ENCODE measurements around the gene NRXN3. TPM values are rescaled to one million over a fixed set of nuclear protein-coding genes. Genes with fewer than 3 reads are reported as not detected.

Gene NRXN3
- total RNA-seq, 1 donor, result 2.5 TPM

DNA sequence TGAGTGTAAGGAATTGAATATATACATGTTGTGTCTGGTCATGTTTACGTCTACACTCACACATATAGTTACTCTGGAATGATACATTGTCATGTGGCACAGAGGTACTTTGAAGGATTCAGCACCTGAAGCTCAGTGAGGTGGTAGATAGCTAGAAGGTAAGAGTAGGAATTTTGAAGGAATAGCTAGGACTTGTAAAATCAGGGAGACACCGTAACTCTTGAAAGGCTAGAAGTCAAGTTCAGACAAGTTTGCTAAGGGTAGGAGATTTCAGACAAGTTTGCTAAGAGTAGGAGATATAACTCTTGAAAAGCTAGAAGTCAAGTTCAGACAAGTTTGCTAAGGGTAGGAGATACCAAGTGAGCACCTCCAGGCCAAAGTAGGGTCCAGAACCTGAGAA, 14.0 kb upstream of the NRXN3 start:
- no peak for TF ChIP-seq CTCF (IDR thresholded peaks at IDR 0.05; ENCODE audit: extremely low read depth, low read depth, low read length)
- H3K27ac ChIP-seq (ENCODE audit: low read depth, low read length), result no peak overlapping the region
- no peak overlapping the region for H3K4me3 ChIP-seq (ENCODE audit: insufficient read depth, low read length)
- no peak overlapping the region for H2AFZ ChIP-seq (ENCODE audit: low read length)
- H3K4me2 ChIP-seq (ENCODE audit: insufficient read depth, low read length), result no peak overlapping the region
- H3K4me1 ChIP-seq (ENCODE audit: insufficient read depth, low read length), result no peaks in the 10 kb centered on the region
- H3K36me3 ChIP-seq (ENCODE audit: insufficient read depth, low read length), result no peaks in the 10 kb centered on the region
- no peaks in the 10 kb centered on the region for H4K20me1 ChIP-seq (ENCODE audit: insufficient read depth, low read length)
- H3K79me2 ChIP-seq (ENCODE audit: insufficient read depth, low read length), result no peaks in the 10 kb centered on the region
- H3K27me3 ChIP-seq (ENCODE audit: insufficient read depth, low read length), result no peaks in the 10 kb centered on the region
- no peak for DNase-seq (ENCODE audit: insufficient read length, low spot score, missing footprints)
- H3K9me3 ChIP-seq (ENCODE audit: low read depth, low read length), result no peaks in the 10 kb centered on the region

DNA sequence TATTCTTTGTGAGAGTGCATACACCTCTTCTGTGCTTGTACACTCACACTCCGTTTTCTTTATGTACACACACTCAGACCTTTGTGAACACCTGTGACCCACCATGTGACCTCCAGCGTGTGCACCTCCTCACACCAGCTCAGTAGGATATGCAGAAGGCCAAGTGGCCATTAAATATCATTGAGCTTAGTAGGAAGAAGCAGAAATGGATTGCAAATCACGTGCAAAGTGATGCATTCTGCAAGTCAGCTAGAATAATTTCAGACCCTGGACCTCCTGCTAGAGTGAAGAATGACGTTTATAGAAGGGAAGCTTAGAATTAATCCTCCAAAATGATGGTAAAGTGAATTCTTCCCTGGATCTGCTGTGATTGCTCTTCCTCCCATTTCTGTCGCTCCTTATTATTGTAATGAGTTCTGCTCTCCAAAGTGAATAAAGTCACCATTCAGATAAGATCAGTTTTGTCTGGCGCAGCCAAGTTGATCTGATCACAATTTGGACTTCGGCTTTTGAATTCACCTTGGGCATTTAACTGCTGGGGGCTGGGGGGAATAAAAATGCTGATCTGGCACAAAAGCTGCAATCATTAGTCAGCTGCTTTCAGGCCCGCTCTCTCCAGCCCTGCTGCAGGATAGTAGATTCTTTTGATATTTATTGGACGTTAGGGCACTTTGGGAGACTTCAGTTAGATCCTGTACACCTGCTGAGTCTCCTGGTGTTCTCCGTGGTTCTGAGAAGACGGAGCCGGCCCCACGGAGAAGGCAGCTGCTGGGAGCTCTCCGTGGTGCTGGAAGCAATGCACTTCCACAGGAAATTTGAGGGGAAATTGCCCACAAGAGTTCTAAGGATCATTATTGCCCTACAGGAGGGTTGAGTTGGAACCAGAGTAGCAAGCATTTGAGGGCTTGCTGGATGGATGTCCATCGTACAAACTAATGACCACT, 12.4 kb upstream of the NRXN3 start:
- no peak overlapping the region for H3K4me3 ChIP-seq (ENCODE audit: insufficient read depth, low read length)
- TF ChIP-seq CTCF (IDR thresholded peaks at IDR 0.05; ENCODE audit: extremely low read depth, low read depth, low read length), result no peak
- H2AFZ ChIP-seq (ENCODE audit: low read length), result no peak overlapping the region

DNA sequence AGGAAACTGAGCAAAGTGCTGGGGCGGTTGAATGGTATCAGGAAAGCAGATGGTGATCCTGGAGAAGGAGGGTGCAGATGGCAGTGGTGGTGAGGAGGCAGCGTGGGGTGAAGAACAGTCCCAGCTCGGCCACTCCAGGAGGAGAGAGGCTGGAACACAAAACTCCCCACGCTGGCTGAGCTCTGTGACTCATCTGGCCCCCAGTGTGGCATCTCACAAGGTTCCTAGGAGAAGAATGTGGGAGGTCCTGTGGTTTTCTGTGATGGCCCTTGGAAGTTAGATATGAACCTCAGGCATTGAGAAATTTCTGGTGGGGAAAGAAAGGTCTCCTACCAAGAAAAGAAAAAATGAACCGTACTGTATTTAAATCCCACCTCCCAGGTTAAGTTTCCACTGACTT, 8.0 kb upstream of the NRXN3 start:
- no peaks in the 10 kb centered on the region for H3K27me3 ChIP-seq (ENCODE audit: insufficient read depth, low read length)
- no peaks in the 10 kb centered on the region for H3K79me2 ChIP-seq (ENCODE audit: insufficient read depth, low read length)
- no peaks in the 10 kb centered on the region for H3K4me1 ChIP-seq (ENCODE audit: insufficient read depth, low read length)
- H3K4me2 ChIP-seq (ENCODE audit: insufficient read depth, low read length), result no peak overlapping the region
- H3K27ac ChIP-seq (ENCODE audit: low read depth, low read length), result no peak overlapping the region
- no peaks in the 10 kb centered on the region for H3K9me3 ChIP-seq (ENCODE audit: low read depth, low read length)
- H4K20me1 ChIP-seq (ENCODE audit: insufficient read depth, low read length), result no peaks in the 10 kb centered on the region
- H2AFZ ChIP-seq (ENCODE audit: low read length), result no peak overlapping the region
- DNase-seq (ENCODE audit: insufficient read length, low spot score, missing footprints), result no peak
- no peak for TF ChIP-seq CTCF (IDR thresholded peaks at IDR 0.05; ENCODE audit: extremely low read depth, low read depth, low read length)
- no peak overlapping the region for H3K4me3 ChIP-seq (ENCODE audit: insufficient read depth, low read length)
- H3K36me3 ChIP-seq (ENCODE audit: insufficient read depth, low read length), result no peaks in the 10 kb centered on the region

More for the DNA sequence above, 12.4 kb upstream of the NRXN3 start:
- no peaks in the 10 kb centered on the region for H4K20me1 ChIP-seq (ENCODE audit: insufficient read depth, low read length)
- no peaks in the 10 kb centered on the region for H3K79me2 ChIP-seq (ENCODE audit: insufficient read depth, low read length)
- no peak overlapping the region for H3K4me2 ChIP-seq (ENCODE audit: insufficient read depth, low read length)
- no peaks in the 10 kb centered on the region for H3K36me3 ChIP-seq (ENCODE audit: insufficient read depth, low read length)
- H3K9me3 ChIP-seq (ENCODE audit: low read depth, low read length), result no peaks in the 10 kb centered on the region
- no peaks in the 10 kb centered on the region for H3K27me3 ChIP-seq (ENCODE audit: insufficient read depth, low read length)
- DNase-seq (ENCODE audit: insufficient read length, low spot score, missing footprints), result no peak
- H3K27ac ChIP-seq (ENCODE audit: low read depth, low read length), result no peak overlapping the region
- H3K4me1 ChIP-seq (ENCODE audit: insufficient read depth, low read length), result no peaks in the 10 kb centered on the region

- TF ChIP-seq CTCF (IDR thresholded peaks at IDR 0.05; ENCODE audit: extremely low read depth, low read depth, low read length), result peak; percentile 30
- no peak for DNase-seq (ENCODE audit: insufficient read length, low spot score, missing footprints)
Observed at GRCh38 chr14:78164226-78164853, 5.8 kb upstream of the NRXN3 start.

More at GRCh38 chr14:78164226-78164853, 5.8 kb upstream of the NRXN3 start:
- H3K79me2 ChIP-seq (ENCODE audit: insufficient read depth, low read length), result no peaks in the 10 kb centered on the region
- H3K36me3 ChIP-seq (ENCODE audit: insufficient read depth, low read length), result no peaks in the 10 kb centered on the region
- no peak overlapping the region for H3K4me3 ChIP-seq (ENCODE audit: insufficient read depth, low read length)
- H2AFZ ChIP-seq (ENCODE audit: low read length), result no peak overlapping the region
- H3K4me1 ChIP-seq (ENCODE audit: insufficient read depth, low read length), result no peaks in the 10 kb centered on the region
- H3K4me2 ChIP-seq (ENCODE audit: insufficient read depth, low read length), result no peak overlapping the region
- no peaks in the 10 kb centered on the region for H3K9me3 ChIP-seq (ENCODE audit: low read depth, low read length)
- H3K27me3 ChIP-seq (ENCODE audit: insufficient read depth, low read length), result no peaks in the 10 kb centered on the region
- H3K27ac ChIP-seq (ENCODE audit: low read depth, low read length), result no peak overlapping the region
- H4K20me1 ChIP-seq (ENCODE audit: insufficient read depth, low read length), result no peaks in the 10 kb centered on the region

Data from osteoblast (primary cell).